CD4-positive, alpha-beta T cell treated with Interleukin-12 subunit alpha and Interleukin-12 subunit beta, for 1 hour (primary cell): ENCODE data around the gene INHBC.

Experiments used
- DNase-seq: peaks from one replicate; pipeline ENCODE4 v3.0.0-alpha.2; 2020

Gene INHBC

GRCh38 chr12:57455374-57456144 is 21.0 kb downstream of the INHBC start:
- no peak for DNase-seq

- DNase-seq = peak; percentile 66
Measured at GRCh38 chr12:57456145-57456700, 21.6 kb downstream of the INHBC start.

- no peak for DNase-seq
Measured at GRCh38 chr12:57456737-57457490, 22.3 kb downstream of the INHBC start.

GRCh38 chr12:57458665-57459054 is 24.1 kb downstream of the INHBC start:
- DNase-seq = no peak

GRCh38 chr12:57459055-57459749 is 24.6 kb downstream of the INHBC start:
- peak; percentile 95 for DNase-seq

- DNase-seq = no peak
Measured at GRCh38 chr12:57459750-57460467, 25.3 kb downstream of the INHBC start, which contains the start of gene GLI1. Gene GLI1, plus strand, starts transcription at chr12:57459785. Its CDS starts 3,907 bp downstream, at chr12:57463692.

- no peak for DNase-seq
Measured at GRCh38 chr12:57460468-57460784, 25.8 kb downstream of the INHBC start.

GRCh38 chr12:57460841-57461275 is 26.3 kb downstream of the INHBC start:
- DNase-seq = no peak

GRCh38 chr12:57461276-57461916 is 26.8 kb downstream of the INHBC start:
- peak; percentile 44 for DNase-seq

- DNase-seq = no peak
Measured at GRCh38 chr12:57461917-57462250, 27.3 kb downstream of the INHBC start.

GRCh38 chr12:57462251-57462911 is 27.8 kb downstream of the INHBC start:
- peak; percentile 92 for DNase-seq

- no peak for DNase-seq
Measured at GRCh38 chr12:57462912-57463253, 28.3 kb downstream of the INHBC start.

- DNase-seq = no peak
Measured at GRCh38 chr12:57464569-57464968, 30.0 kb downstream of the INHBC start.

- DNase-seq = no peak
Measured at GRCh38 chr12:57465030-57465746, 30.6 kb downstream of the INHBC start.

- DNase-seq = no peak
Measured at GRCh38 chr12:57465747-57466505, 31.3 kb downstream of the INHBC start.

GRCh38 chr12:57467212-57467874 is 32.8 kb downstream of the INHBC start:
- no peak for DNase-seq

- no peak for DNase-seq
Measured at GRCh38 chr12:57467915-57468314, 33.3 kb downstream of the INHBC start.

- DNase-seq = no peak
Measured at GRCh38 chr12:57469296-57470164, 34.9 kb downstream of the INHBC start.
